ENCODE measurements around the gene MILR1. TPM values are rescaled to one million over a fixed set of nuclear protein-coding genes. Genes with fewer than 3 reads are reported as not detected.

MILR1 gene
- total and polyA plus RNA-seq, 2 donors (not counting 3 experiments of a cell fraction or from before 2014, with no cell fraction given): 1.2 to 17.8 TPM

DNA sequence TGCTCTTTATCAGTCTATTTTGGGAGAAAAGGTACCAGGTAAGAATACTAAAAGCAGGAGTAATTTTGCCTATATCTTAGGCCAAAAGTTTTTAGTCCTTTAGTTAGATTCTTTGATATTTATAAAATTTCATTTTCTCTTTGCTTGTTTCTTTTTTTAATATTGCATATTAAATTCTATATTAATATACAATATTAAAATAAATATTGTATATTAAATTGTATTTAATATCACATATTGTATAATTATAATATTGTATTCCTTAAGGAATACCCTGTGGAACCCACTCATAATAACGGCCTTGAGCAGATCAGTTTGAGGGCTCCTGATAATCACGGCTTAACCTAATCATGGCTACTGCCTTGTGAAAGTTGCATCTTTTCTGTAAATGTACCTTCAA, 59.8 kb downstream of the MILR1 start:
- dilution Hi-C loops (cut with MboI; ENCODE audit: extremely low pct_ligation_motif_present, low sequenced_read_pairs) (no loop called here), intact Hi-C loops (cut with micrococcal nuclease) (loop anchor here (5.0 to 10.0 kb wide), 2 partner anchors 139 to 236 kb away; no protein-coding TSS in a partner anchor)
- H2AFZ ChIP-seq (ENCODE audit: low read depth, low read length): no peak overlapping the region
- peak overlapping the region; percentile 98 for H3K4me2 ChIP-seq (ENCODE audit: insufficient read depth, low read length)
- H3K36me3 ChIP-seq (ENCODE audit: control insufficient read depth in 2 of 2, extremely low read depth in 1 of 2, insufficient read depth in 2 of 2, low read length in 2 of 2): peaks cover 9 to 20% of the 10 kb centered on the region in 2 experiments
- ChIA-PET CTCF (no interaction called here), POLR2A (no interaction called here)
- no peak for DNase-seq (ENCODE audit: low read depth, low spot score)
- no peak overlapping the region for H3K4me3 ChIP-seq (replicated peaks in 1 of 3; ENCODE audit: insufficient read depth in 1 of 3, low read depth in 1 of 3, low read length in 3 of 3)
- peaks cover 55% of the 10 kb centered on the region for H3K79me2 ChIP-seq (ENCODE audit: control insufficient read depth, insufficient read depth, low read length)
- BruUV-seq (replicated peaks): no TSS peak
- peaks cover 12% of the 10 kb centered on the region for H4K20me1 ChIP-seq (replicated peaks; ENCODE audit: control insufficient read depth, extremely low read depth, insufficient read depth, low read length)
- peak overlapping the region; percentile 7 for H3K9ac ChIP-seq (replicated peaks; ENCODE audit: extremely low read depth, insufficient read depth, low read length)
- H3K9me1 ChIP-seq (replicated peaks; ENCODE audit: control insufficient read depth, extremely low read depth, insufficient read depth, low read length): no peaks in the 10 kb centered on the region
- H3K27me3 ChIP-seq (ENCODE audit: control insufficient read depth in 2 of 2, insufficient read depth in 2 of 2, low read length in 2 of 2): no peaks in the 10 kb centered on the region
- no peak for TF ChIP-seq EZH2 (IDR thresholded peaks at IDR 0.05; ENCODE audit: borderline replicate concordance, low read depth, low read length, severe bottlenecking)
- TF ChIP-seq, protein P1, sequence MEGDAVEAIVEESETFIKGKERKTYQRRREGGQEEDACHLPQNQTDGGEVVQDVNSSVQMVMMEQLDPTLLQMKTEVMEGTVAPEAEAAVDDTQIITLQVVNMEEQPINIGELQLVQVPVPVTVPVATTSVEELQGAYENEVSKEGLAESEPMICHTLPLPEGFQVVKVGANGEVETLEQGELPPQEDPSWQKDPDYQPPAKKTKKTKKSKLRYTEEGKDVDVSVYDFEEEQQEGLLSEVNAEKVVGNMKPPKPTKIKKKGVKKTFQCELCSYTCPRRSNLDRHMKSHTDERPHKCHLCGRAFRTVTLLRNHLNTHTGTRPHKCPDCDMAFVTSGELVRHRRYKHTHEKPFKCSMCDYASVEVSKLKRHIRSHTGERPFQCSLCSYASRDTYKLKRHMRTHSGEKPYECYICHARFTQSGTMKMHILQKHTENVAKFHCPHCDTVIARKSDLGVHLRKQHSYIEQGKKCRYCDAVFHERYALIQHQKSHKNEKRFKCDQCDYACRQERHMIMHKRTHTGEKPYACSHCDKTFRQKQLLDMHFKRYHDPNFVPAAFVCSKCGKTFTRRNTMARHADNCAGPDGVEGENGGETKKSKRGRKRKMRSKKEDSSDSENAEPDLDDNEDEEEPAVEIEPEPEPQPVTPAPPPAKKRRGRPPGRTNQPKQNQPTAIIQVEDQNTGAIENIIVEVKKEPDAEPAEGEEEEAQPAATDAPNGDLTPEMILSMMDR (IDR thresholded peaks at IDR 0.05; ENCODE audit: extremely low read depth in 1 of 2, insufficient read depth in 1 of 2, low read depth in 1 of 2, low read length in 2 of 2): no peak
- TF ChIP-seq JUN (IDR thresholded peaks at IDR 0.05; ENCODE audit: borderline replicate concordance, insufficient read depth, insufficient read length, low read depth): no peak
- no peak for TF ChIP-seq POLR2A (IDR thresholded peaks at IDR 0.05; ENCODE audit: low read depth, low read length)
- TF ChIP-seq MYC (IDR thresholded peaks at IDR 0.05; ENCODE audit: low read depth, low read length): no peak
- TF ChIP-seq MAX (IDR thresholded peaks at IDR 0.05; ENCODE audit: insufficient read depth, insufficient read length): no peak
- TF ChIP-seq GATA2 (IDR thresholded peaks at IDR 0.05; ENCODE audit: insufficient read depth, insufficient read length, low read depth, low read length): no peak
- TF ChIP-seq FOS (IDR thresholded peaks at IDR 0.05; ENCODE audit: borderline replicate concordance, insufficient read depth, low read length): no peak
- no peak for TF ChIP-seq POLR2AphosphoS5 (IDR thresholded peaks at IDR 0.05; ENCODE audit: insufficient read depth, low read depth, low read length)
- H3K4me1 ChIP-seq (ENCODE audit: control insufficient read depth, extremely low read depth, insufficient read depth, low read length): peaks cover 18% of the 10 kb centered on the region
- no peak for FAIRE-seq
- no peaks in the 10 kb centered on the region for H3K9me3 ChIP-seq (replicated peaks; ENCODE audit: control insufficient read depth, insufficient read depth, low read length)
- no peak overlapping the region for H3K27ac ChIP-seq (ENCODE audit: insufficient read depth, low read depth, low read length)

Data from endothelial cell of umbilical vein (primary cell).